DOHH2 (cell line): ENCODE data around the gene SYNGR2.

ENCODE experiments used
- H3F3A ChIP-seq: fragments of 200-600 bp; sonication (generic), shearing (Covaris generic); 2 replicates; pipeline ENCODE4 v1.6.0; 2016; ENCODE audit warnings: antibody characterized with exemption, mild to moderate bottlenecking; ENCODE audit not compliant: control insufficient read depth, insufficient read depth
- H3K27ac ChIP-seq: fragments of 200-600 bp; sonication (generic); 2 replicates; pipeline ENCODE4 v1.5.1; 2014; ENCODE audit warnings: low read depth, mild to moderate bottlenecking, low read length, moderate library complexity
- H3K27me3 ChIP-seq: fragments of 200-600 bp; sonication (generic); 2 replicates; pipeline ENCODE4 v1.6.1; 2014; ENCODE audit warnings: mild to moderate bottlenecking, low read length, mixed read lengths; ENCODE audit not compliant: control insufficient read depth
- H3K36me3 ChIP-seq: fragments of 200-600 bp; sonication (generic); 2 replicates; pipeline ENCODE4 v1.6.1; 2014; ENCODE audit warnings: mild to moderate bottlenecking, low read length, moderate library complexity, mixed read lengths; ENCODE audit not compliant: control insufficient read depth
- H3K4me1 ChIP-seq: fragments of 200-600 bp; sonication (generic); 2 replicates; pipeline ENCODE4 v1.6.1; 2014; ENCODE audit warnings: mild to moderate bottlenecking, low read length, mixed read lengths; ENCODE audit not compliant: control insufficient read depth
- H3K4me2 ChIP-seq: fragments of 200-600 bp; sonication (generic); 2 replicates; pipeline ENCODE4 v1.6.0; 2014; ENCODE audit warnings: mild to moderate bottlenecking, low read length, moderate library complexity
- H3K4me3 ChIP-seq: fragments of 200-600 bp; sonication (generic); 2 replicates; pipeline ENCODE4 v1.5.1; 2014; ENCODE audit warnings: mild to moderate bottlenecking, low read length, mixed read lengths
- H3K79me2 ChIP-seq: fragments of 200-600 bp; sonication (generic); 2 replicates; pipeline ENCODE4 v1.6.1; 2014; ENCODE audit warnings: mild to moderate bottlenecking, low read length, mixed read lengths; ENCODE audit not compliant: control insufficient read depth
- H3K9me2 ChIP-seq: fragments of 200-600 bp; sonication (generic); replicated peaks from 2 replicates; pipeline ENCODE4 v1.6.1; 2014; ENCODE audit warnings: mild to moderate bottlenecking, low read length, mixed read lengths; ENCODE audit not compliant: control insufficient read depth
- H3K9me3 ChIP-seq: fragments of 200-600 bp; sonication (generic); 2 replicates; pipeline ENCODE4 v1.6.1; 2014; ENCODE audit warnings: antibody characterized with exemption, low read length, mixed read lengths; ENCODE audit not compliant: control insufficient read depth, insufficient read depth
- H4K20me1 ChIP-seq: fragments of 200-600 bp; sonication (generic); 2 replicates; pipeline ENCODE4 v1.6.0; 2014; ENCODE audit warnings: low read depth, mild to moderate bottlenecking, antibody characterized with exemption, low read length, moderate library complexity; ENCODE audit not compliant: control insufficient read depth, insufficient read depth
- EZH2phosphoT487 ChIP-seq: fragments of 200-600 bp; sonication (generic); IDR thresholded peaks from 2 replicates; pipeline ENCODE4 v1.6.1; 2017; ENCODE audit warnings: borderline replicate concordance, mild to moderate bottlenecking, antibody characterized with exemption, low read length, moderate library complexity, mixed read lengths
- TF ChIP-seq, protein P1 (sequence below): fragments of 200-600 bp; sonication (generic); IDR thresholded peaks from one replicate; pipeline ENCODE4 v1.5.1; 2014; ENCODE audit warnings: antibody characterized with exemption, mild to moderate bottlenecking, low read depth, low read length; ENCODE audit not compliant: poor library complexity, severe bottlenecking

SYNGR2 gene

DNA sequence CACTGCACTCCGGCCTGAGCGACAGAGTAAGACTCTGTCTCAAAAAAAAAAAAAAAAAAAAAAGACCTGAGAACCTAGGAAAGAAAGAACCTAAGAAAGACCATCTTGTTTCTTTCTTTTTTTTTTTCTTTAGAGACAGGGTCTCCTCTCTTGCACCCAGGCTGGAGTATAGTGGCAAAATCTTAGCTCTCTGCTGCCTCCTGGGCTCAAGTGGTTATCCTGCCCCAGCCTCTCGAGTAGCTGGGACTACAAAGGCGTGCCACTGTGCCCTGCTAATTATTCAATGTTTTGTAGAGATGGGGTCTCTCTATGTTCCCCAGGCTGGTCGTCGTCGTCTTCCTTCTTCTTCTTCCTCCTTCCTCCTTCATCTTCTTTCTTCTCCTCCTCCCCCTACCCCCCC lies 37.9 kb downstream of the SYNGR2 start:
- H3K4me1 ChIP-seq = no peaks in the 10 kb centered on the region
- no peak for TF ChIP-seq EZH2phosphoT487
- TF ChIP-seq, protein P1, sequence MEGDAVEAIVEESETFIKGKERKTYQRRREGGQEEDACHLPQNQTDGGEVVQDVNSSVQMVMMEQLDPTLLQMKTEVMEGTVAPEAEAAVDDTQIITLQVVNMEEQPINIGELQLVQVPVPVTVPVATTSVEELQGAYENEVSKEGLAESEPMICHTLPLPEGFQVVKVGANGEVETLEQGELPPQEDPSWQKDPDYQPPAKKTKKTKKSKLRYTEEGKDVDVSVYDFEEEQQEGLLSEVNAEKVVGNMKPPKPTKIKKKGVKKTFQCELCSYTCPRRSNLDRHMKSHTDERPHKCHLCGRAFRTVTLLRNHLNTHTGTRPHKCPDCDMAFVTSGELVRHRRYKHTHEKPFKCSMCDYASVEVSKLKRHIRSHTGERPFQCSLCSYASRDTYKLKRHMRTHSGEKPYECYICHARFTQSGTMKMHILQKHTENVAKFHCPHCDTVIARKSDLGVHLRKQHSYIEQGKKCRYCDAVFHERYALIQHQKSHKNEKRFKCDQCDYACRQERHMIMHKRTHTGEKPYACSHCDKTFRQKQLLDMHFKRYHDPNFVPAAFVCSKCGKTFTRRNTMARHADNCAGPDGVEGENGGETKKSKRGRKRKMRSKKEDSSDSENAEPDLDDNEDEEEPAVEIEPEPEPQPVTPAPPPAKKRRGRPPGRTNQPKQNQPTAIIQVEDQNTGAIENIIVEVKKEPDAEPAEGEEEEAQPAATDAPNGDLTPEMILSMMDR = no peak
- no peak overlapping the region for H3K4me2 ChIP-seq
- H3K4me3 ChIP-seq = no peak overlapping the region
- H4K20me1 ChIP-seq = no peaks in the 10 kb centered on the region
- H3K36me3 ChIP-seq = peaks cover 46% of the 10 kb centered on the region
- H3K27ac ChIP-seq = no peak overlapping the region
- no peaks in the 10 kb centered on the region for H3K9me2 ChIP-seq
- H3F3A ChIP-seq = peaks cover 17% of the 10 kb centered on the region
- H3K79me2 ChIP-seq = no peaks in the 10 kb centered on the region
- no peaks in the 10 kb centered on the region for H3K27me3 ChIP-seq
- no peaks in the 10 kb centered on the region for H3K9me3 ChIP-seq

DNA sequence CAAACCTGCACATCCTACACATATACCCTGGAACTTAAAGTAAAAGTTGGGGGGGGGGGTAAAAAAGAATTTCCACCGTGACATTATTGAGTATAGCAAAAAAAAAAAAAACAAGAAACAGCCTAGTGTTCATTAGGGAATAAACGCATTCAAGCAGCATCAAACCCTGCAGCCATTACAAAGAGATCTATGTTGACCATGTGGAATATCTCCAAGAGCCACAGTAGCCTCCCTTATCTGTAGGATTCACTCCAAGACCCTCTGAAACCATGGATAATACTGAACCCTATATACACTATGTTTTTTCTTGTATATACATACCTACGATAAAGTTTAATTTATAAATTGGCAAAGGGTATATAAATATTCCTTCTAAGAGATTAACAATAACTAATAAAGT lies 40.1 kb downstream of the SYNGR2 start:
- Histone ChIP-seq H3K27me3 (no peaks in the 10 kb centered on the region), H3K4me2 (no peak overlapping the region), H3K36me3 (peaks cover 36% of the 10 kb centered on the region), H3F3A (peaks cover 17% of the 10 kb centered on the region), H3K9me2 (no peaks in the 10 kb centered on the region), H3K9me3 (no peaks in the 10 kb centered on the region), H3K4me1 (no peaks in the 10 kb centered on the region), H4K20me1 (no peaks in the 10 kb centered on the region), H3K27ac (no peak overlapping the region), H3K79me2 (no peaks in the 10 kb centered on the region), H3K4me3 (no peak overlapping the region)
- TF ChIP-seq, protein P1 = no peak
- no peak for TF ChIP-seq EZH2phosphoT487

DNA sequence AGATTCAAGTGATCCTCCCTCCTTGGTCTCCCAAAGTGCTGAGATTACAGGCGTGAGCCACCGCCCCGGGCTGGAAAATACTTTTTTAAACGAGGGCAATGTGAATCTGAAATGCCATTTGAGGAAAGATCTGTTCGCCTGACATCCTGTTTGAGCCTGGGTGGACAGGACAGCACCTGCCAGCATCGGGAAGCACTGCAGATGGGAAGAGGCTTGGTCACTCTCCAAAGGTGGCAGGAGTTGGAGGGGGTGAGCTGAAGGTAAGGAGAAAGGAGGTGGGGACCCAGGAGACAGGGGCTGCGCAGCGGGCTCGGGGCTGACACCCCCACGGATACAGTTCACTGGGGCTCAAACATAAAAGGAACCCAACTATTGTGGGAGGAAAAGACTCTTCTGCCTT lies 41.7 kb downstream of the SYNGR2 start:
- TF ChIP-seq EZH2phosphoT487 = no peak
- H3K4me2 ChIP-seq = no peak overlapping the region
- H3K36me3 ChIP-seq = peaks cover 31% of the 10 kb centered on the region
- peaks cover 11% of the 10 kb centered on the region for H3K79me2 ChIP-seq
- no peaks in the 10 kb centered on the region for H3K27me3 ChIP-seq
- no peaks in the 10 kb centered on the region for H4K20me1 ChIP-seq
- H3K4me3 ChIP-seq = no peak overlapping the region
- H3K4me1 ChIP-seq = peaks cover 4% of the 10 kb centered on the region
- no peak overlapping the region for H3K27ac ChIP-seq
- H3K9me3 ChIP-seq = no peaks in the 10 kb centered on the region
- H3K9me2 ChIP-seq = no peaks in the 10 kb centered on the region
- peaks cover 17% of the 10 kb centered on the region for H3F3A ChIP-seq

DNA sequence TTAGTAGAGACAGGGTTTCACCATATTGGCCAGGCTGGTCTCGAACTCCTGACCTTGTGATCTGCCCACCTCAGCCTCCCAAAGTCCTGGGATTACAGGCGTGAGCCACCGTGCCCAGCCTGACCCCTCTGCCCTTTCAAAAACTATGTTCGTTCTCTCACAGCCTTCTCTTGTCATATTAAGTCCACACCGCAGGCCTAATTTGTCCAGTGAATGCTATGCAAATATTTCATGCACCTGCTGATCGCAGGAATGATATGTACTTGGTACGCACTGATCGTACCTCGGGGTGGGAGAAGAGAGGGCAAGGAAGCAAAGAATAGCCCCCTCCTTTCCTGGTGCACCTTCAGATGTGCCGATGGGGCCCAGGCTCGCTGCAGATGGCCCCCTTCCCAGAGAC lies 42.7 kb downstream of the SYNGR2 start:
- Histone ChIP-seq H3K9me3 (no peaks in the 10 kb centered on the region), H3K9me2 (no peaks in the 10 kb centered on the region), H3K4me3 (no peak overlapping the region), H3K27ac (no peak overlapping the region), H3K79me2 (peaks cover 20% of the 10 kb centered on the region), H3K36me3 (peaks cover 31% of the 10 kb centered on the region), H4K20me1 (no peaks in the 10 kb centered on the region), H3K4me2 (no peak overlapping the region), H3K4me1 (peaks cover 13% of the 10 kb centered on the region), H3K27me3 (no peaks in the 10 kb centered on the region), H3F3A (peaks cover 15% of the 10 kb centered on the region)
- TF ChIP-seq, protein P1 = no peak
- TF ChIP-seq EZH2phosphoT487 = no peak
